Measurements from ENCODE around the gene MAIP1. TPM values are rescaled to one million over a fixed set of nuclear protein-coding genes. Genes with fewer than 3 reads are reported as not detected.
A peak's percentile ranks its signal among the peaks of the same experiment; 100 is the strongest.

MAIP1 gene
- total RNA-seq, 1 donor from 2014 or later, result 25.4 TPM

- DNase-seq, result no peak
Measured at GRCh38 chr2:199991691-199992090, 36.3 kb downstream of the MAIP1 start.

GRCh38 chr2:199992296-199992695 is 36.9 kb downstream of the MAIP1 start:
- no peak for DNase-seq

- DNase-seq, result no peak
Measured at GRCh38 chr2:199994371-199994770, 39.0 kb downstream of the MAIP1 start.

GRCh38 chr2:199994896-199995295 is 39.5 kb downstream of the MAIP1 start:
- DNase-seq, result no peak

- no peak for DNase-seq
Measured at GRCh38 chr2:199997296-199997695, 41.9 kb downstream of the MAIP1 start.

- DNase-seq, result no peak
Measured at GRCh38 chr2:199999166-199999565, 43.8 kb downstream of the MAIP1 start.

- DNase-seq, result no peak
Measured at GRCh38 chr2:200000444-200001163, 45.2 kb downstream of the MAIP1 start.

GRCh38 chr2:200003444-200003843 is 48.1 kb downstream of the MAIP1 start:
- peak; percentile 51 for DNase-seq

- no peak for DNase-seq
Measured at GRCh38 chr2:200005675-200006074, 50.3 kb downstream of the MAIP1 start.

- DNase-seq, result no peak
Measured at GRCh38 chr2:200007306-200007705, 51.9 kb downstream of the MAIP1 start.

GRCh38 chr2:200012401-200012800 is 57.0 kb downstream of the MAIP1 start:
- no peak for DNase-seq

Other genes starting within 250 kb of the MAIP1 start
- gene FTCDNL1, start 104.4 kb upstream of the MAIP1 start, total RNA-seq, result 0.23 and 1.7 TPM in 2 replicates
- 10.2 and 14.4 TPM in 2 replicates for gene C2orf69, start 44.3 kb upstream of the MAIP1 start, total RNA-seq
- gene TYW5, start 91 bp upstream of the MAIP1 start, total RNA-seq, result 7.4 and 7.7 TPM in 2 replicates

Data from dermis blood vessel endothelial cell (primary cell).